Measurements from ENCODE around the gene GARNL3.

Gene GARNL3

DNA sequence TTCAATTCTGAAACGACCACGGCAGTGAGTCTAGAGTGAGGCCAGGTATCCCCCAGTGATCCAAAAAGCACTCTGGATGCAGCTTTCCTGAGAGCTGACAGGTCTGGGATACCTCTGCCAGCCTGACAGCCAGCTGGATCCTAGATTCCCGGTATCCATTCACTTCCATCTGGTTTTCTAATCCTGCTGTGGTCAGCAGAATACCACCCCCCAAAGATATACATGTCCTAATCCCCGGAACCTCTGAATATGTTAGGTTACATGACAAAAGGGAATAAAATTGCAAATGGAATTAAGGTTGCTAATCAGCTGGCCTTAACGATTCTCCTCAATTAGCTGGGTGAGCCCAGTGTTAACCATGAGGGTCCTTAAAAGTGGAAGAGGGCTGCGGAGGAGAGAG, 158.2 kb downstream of the GARNL3 start:
- Histone ChIP-seq H3K9me2 (replicated peaks; ENCODE audit: low read depth, low read length) (no peaks in the 10 kb centered on the region), H3K4me1 (ENCODE audit: insufficient read depth, low read length, poor library complexity, severe bottlenecking) (peaks cover 21% of the 10 kb centered on the region), H3K4me3 (ENCODE audit: low read length, poor library complexity, severe bottlenecking) (peak overlapping the region; percentile 90), H3K4me2 (ENCODE audit: low read depth, low read length, poor library complexity, severe bottlenecking) (peak overlapping the region; percentile 98), H3F3A (ENCODE audit: low read depth) (no peaks in the 10 kb centered on the region), H3K9ac (ENCODE audit: low read depth, low read length, poor library complexity, severe bottlenecking) (peak overlapping the region; percentile 95), H3K9me3 (ENCODE audit: insufficient read depth, low read depth, low read length) (no peaks in the 10 kb centered on the region), H4K20me1 (ENCODE audit: insufficient read depth, low read length, poor library complexity, severe bottlenecking) (peaks cover 8% of the 10 kb centered on the region), H3K36me3 (ENCODE audit: insufficient read depth, low read length) (no peaks in the 10 kb centered on the region), H3K27me3 (ENCODE audit: insufficient read depth, low read length, poor library complexity, severe bottlenecking) (no peaks in the 10 kb centered on the region), H3K79me2 (ENCODE audit: insufficient read depth, low read length) (peaks cover 46% of the 10 kb centered on the region), H2AFZ (ENCODE audit: low read length) (no peak overlapping the region)
- TF ChIP-seq, protein P1, sequence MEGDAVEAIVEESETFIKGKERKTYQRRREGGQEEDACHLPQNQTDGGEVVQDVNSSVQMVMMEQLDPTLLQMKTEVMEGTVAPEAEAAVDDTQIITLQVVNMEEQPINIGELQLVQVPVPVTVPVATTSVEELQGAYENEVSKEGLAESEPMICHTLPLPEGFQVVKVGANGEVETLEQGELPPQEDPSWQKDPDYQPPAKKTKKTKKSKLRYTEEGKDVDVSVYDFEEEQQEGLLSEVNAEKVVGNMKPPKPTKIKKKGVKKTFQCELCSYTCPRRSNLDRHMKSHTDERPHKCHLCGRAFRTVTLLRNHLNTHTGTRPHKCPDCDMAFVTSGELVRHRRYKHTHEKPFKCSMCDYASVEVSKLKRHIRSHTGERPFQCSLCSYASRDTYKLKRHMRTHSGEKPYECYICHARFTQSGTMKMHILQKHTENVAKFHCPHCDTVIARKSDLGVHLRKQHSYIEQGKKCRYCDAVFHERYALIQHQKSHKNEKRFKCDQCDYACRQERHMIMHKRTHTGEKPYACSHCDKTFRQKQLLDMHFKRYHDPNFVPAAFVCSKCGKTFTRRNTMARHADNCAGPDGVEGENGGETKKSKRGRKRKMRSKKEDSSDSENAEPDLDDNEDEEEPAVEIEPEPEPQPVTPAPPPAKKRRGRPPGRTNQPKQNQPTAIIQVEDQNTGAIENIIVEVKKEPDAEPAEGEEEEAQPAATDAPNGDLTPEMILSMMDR (conservative IDR thresholded peaks at IDR 0.05; ENCODE audit: low read length): no peak

DNA sequence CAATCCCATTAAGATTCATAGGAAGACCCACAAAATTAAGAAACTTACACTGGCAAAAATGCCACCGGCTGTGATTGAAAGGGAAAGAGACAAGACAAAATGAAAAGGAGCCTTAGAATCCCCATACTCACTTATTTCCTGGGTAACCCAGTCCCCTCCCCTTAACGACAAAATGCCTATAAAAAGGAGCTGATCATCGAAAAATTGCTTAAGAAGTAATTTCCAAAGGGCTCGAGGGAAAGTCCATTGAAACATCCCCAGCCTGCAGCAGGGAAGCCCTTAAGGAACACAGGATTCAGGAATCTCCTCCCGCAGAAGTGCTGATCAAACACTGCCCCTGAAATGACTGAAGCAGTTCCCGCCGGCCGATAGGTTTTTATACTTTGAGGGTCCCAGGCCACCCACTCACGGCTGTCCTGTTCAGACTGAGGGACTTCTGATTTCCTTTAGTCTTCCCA, 158.9 kb downstream of the GARNL3 start:
- no peaks in the 10 kb centered on the region for H3F3A ChIP-seq (ENCODE audit: low read depth)
- peak overlapping the region; percentile 95 for H3K9ac ChIP-seq (ENCODE audit: low read depth, low read length, poor library complexity, severe bottlenecking)
- H3K4me3 ChIP-seq (ENCODE audit: low read length, poor library complexity, severe bottlenecking): peak overlapping the region; percentile 90
- H3K27me3 ChIP-seq (ENCODE audit: insufficient read depth, low read length, poor library complexity, severe bottlenecking): no peaks in the 10 kb centered on the region
- peak overlapping the region; percentile 94 for H2AFZ ChIP-seq (ENCODE audit: low read length)
- TF ChIP-seq, protein P1 (conservative IDR thresholded peaks at IDR 0.05; ENCODE audit: low read length): no peak
- no peak for TF ChIP-seq EZH2phosphoT487 (IDR thresholded peaks at IDR 0.05; ENCODE audit: borderline replicate concordance)
- H3K9me2 ChIP-seq (replicated peaks; ENCODE audit: low read depth, low read length): no peaks in the 10 kb centered on the region
- H4K20me1 ChIP-seq (ENCODE audit: insufficient read depth, low read length, poor library complexity, severe bottlenecking): peaks cover 8% of the 10 kb centered on the region
- peaks cover 49% of the 10 kb centered on the region for H3K79me2 ChIP-seq (ENCODE audit: insufficient read depth, low read length)
- no peaks in the 10 kb centered on the region for H3K36me3 ChIP-seq (ENCODE audit: insufficient read depth, low read length)
- H3K4me1 ChIP-seq (ENCODE audit: insufficient read depth, low read length, poor library complexity, severe bottlenecking): peaks cover 21% of the 10 kb centered on the region
- peak overlapping the region; percentile 98 for H3K4me2 ChIP-seq (ENCODE audit: low read depth, low read length, poor library complexity, severe bottlenecking)
- H3K9me3 ChIP-seq (ENCODE audit: insufficient read depth, low read depth, low read length): no peaks in the 10 kb centered on the region

DNA sequence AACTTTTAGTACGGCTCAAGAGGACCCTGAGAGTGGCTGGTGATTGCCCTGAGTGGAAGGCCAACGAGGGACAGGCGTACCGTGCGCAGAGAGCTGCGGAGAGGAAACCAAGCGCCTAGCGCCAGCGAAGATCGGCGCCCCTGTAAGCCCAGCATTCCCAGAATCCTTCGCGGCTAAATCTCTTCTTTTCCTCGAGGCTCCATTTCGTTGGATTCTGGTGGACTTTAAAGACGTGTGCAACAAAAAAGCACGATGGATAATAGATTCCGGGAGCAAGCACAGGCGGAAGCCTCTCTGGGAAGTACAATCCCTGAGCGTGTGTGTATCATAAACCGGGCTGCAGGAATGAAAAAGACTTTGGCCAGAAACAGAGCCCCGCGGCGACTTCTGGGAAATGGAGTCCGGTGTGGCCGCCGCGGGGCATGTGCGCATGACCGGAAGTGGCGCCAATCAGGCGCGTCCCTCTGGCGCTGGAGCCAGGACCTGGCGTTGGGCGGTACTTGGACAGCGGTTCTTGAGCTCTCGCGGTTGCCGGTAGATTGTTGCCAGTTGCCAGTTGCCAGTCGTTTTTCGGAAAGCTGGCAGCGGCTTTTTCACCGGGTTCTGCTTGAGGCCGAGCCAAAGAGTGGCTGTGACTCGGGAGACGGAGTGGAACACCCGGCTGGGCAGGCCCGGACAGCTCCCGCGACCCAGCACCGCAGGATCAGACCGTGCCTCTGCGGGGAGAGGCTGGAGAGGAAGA, 159.5 kb downstream of the GARNL3 start, which contains the start of gene ZNF79:
Gene ZNF79 (plus strand): TSS at position 449 of the 742 bp plus-strand sequence. CDS start 406 bp downstream, outside the sequence.
- peak within 1 kb of the TSS; percentile 94 for H2AFZ ChIP-seq (ENCODE audit: low read length)
- no peaks in the 10 kb centered on the region for H3K9me2 ChIP-seq (replicated peaks; ENCODE audit: low read depth, low read length)
- H3F3A ChIP-seq (ENCODE audit: low read depth): no peaks in the 10 kb centered on the region
- peak within 1 kb of the TSS; percentile 95 for H3K9ac ChIP-seq (ENCODE audit: low read depth, low read length, poor library complexity, severe bottlenecking)
- peak within 1 kb of the TSS; percentile 98 for H3K4me2 ChIP-seq (ENCODE audit: low read depth, low read length, poor library complexity, severe bottlenecking)
- peaks cover 21% of the 10 kb centered on the region for H3K4me1 ChIP-seq (ENCODE audit: insufficient read depth, low read length, poor library complexity, severe bottlenecking)
- no peaks in the 10 kb centered on the region for H3K27me3 ChIP-seq (ENCODE audit: insufficient read depth, low read length, poor library complexity, severe bottlenecking)
- no peak for TF ChIP-seq EZH2phosphoT487 (IDR thresholded peaks at IDR 0.05; ENCODE audit: borderline replicate concordance)
- TF ChIP-seq, protein P1 (conservative IDR thresholded peaks at IDR 0.05; ENCODE audit: low read length): no peak
- peaks cover 8% of the 10 kb centered on the region for H4K20me1 ChIP-seq (ENCODE audit: insufficient read depth, low read length, poor library complexity, severe bottlenecking)
- peak within 1 kb of the TSS; percentile 90 for H3K4me3 ChIP-seq (ENCODE audit: low read length, poor library complexity, severe bottlenecking)
- H3K79me2 ChIP-seq (ENCODE audit: insufficient read depth, low read length): peaks cover 49% of the 10 kb centered on the region
- H3K36me3 ChIP-seq (ENCODE audit: insufficient read depth, low read length): no peaks in the 10 kb centered on the region
- H3K9me3 ChIP-seq (ENCODE audit: insufficient read depth, low read depth, low read length): no peaks in the 10 kb centered on the region

All from Loucy (cell line).